Thyroid gland (tissue), 4 donors: ENCODE measurements around the gene ANKMY1. TPM values are rescaled to one million over a fixed set of nuclear protein-coding genes. Genes with fewer than 3 reads are reported as not detected.

Experiments used
- DNase-seq, 2 donors: peaks; one replicate each; pipeline ENCODE4 v3.0.0-alpha.2; 2019
- H3K27ac ChIP-seq, 3 donors: fragments of 200-600 bp; sonication (generic); 1 replicate in 2 of 3; 2 replicates in 1 of 3; pipeline ENCODE4 v1.5.1; 2016 to 2019; ENCODE audit warnings: mild to moderate bottlenecking in 1 of 3, moderate library complexity in 1 of 3
- H3K27me3 ChIP-seq: fragments of 200-600 bp; sonication (generic); one replicate; pipeline ENCODE4 v1.5.1; 2019
- H3K36me3 ChIP-seq, 2 donors: fragments of 200-600 bp; sonication (generic); one replicate each; pipeline ENCODE4 v1.5.1; 2016 to 2019
- H3K4me1 ChIP-seq, 2 donors: fragments of 200-600 bp; sonication (generic); one replicate each; pipeline ENCODE4 v1.5.1; 2017 to 2019
- H3K4me3 ChIP-seq, 3 donors: fragments of 200-600 bp; sonication (generic); replicated peaks in 1 of 3; 1 replicate in 2 of 3; 2 replicates in 1 of 3; pipeline ENCODE4 v1.5.1; 2016; ENCODE audit warnings: mild to moderate bottlenecking in 1 of 3
- H3K9me3 ChIP-seq: fragments of 200-600 bp; sonication (generic); one replicate; pipeline ENCODE4 v1.5.1; 2017
- POLR2A ChIP-seq, 2 donors: fragments of 450-650 bp; IDR thresholded peaks; one replicate each; pipeline ENCODE4 v1.6.1; 2017; ENCODE audit warnings: antibody characterized with exemption in 2 of 2, mild to moderate bottlenecking in 2 of 2, moderate library complexity in 1 of 2
- WGBS, 2 donors: methylation state at CpG; one replicate each; pipeline ENCODE4 v1.1.5; 2017; 5-methylcytosine and 5-hydroxymethylcytosine counted together
- intact Hi-C: fragments of 100-400 bp; cut with DNase I; formaldehyde crosslinking; loops from one replicate; pipeline ENCODE4 v1.15.1; 2023
- total RNA-seq, 4 donors: library from RNA; depleted of rRNA; stranded (reverse); fragments of >200 nt; gene quantifications; one replicate each; pipeline ENCODE4 v1.2.3, GENCODE V29; 2016
- TF ChIP-seq, protein P1 (sequence below), 6 experiments: fragments of 200-600 bp in 3 of 6; fragments of 450-650 bp in 3 of 6; sonication (generic) in 3 of 6; IDR thresholded peaks; one replicate each; pipeline ENCODE4 v1.5.1; 2016 to 2019; ENCODE audit warnings: antibody characterized with exemption in 6 of 6, mild to moderate bottlenecking in 2 of 6, inconsistent platforms in 1 of 6, moderate library complexity in 1 of 6

Gene ANKMY1
- total RNA-seq, 4 donors from 2014 or later = 17.4 to 24.7 (median 21.0) TPM

DNA sequence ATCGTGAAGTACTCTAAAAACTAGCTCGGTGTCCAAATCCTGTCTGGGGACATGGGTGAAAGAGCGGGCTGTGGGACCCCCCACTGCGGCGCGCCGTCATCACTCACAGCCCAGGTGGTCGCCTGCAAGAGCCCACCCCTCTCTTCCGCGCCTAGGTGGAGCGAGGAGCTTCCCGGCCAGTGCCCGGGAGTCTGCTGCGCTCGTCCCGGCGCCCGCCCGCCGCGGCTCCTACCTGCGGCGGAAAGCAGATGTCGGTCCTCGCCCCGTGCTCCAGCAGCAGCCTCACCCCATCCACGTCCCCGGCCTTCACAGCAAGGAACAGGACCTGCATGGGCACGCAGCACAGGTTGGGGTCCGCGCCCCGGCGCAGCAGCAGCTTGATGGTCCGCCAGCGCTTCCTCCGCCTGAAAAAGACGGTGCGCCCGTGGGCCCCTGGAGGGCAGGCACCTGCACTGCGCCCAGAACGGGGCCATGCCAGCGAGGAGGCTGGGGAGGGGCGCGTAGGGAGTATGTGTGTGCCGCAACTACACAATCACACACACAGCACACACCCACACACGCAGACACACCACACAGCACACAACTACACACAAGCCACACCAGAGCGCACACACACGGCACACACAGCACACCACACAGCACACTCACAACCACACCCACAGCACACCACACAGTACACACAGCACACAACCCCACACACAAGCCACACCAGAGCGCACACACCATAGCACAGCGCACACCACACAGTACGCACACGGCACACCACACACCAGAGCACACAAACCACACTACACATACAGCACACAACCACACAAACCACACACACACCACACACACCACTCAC lies 37.4 kb downstream of the ANKMY1 start:
- WGBS, 2 donors = 36 to 42% methylated on average over 22 to 24 of the region's 52 CpGs
- intact Hi-C loops = no loop called here
- Histone ChIP-seq H3K9me3 (no peaks in the 10 kb centered on the region), H3K4me3 (no peak overlapping the region), H3K27ac (no peak overlapping the region), H3K36me3 (peaks cover 4 to 11% of the 10 kb centered on the region in 2 donors), H3K4me1 (peaks cover 0 to 12% of the 10 kb centered on the region in 2 donors), H3K27me3 (no peaks in the 10 kb centered on the region)
- TF ChIP-seq POLR2A (IDR thresholded peaks at IDR 0.05) = no peak
- TF ChIP-seq, protein P1, sequence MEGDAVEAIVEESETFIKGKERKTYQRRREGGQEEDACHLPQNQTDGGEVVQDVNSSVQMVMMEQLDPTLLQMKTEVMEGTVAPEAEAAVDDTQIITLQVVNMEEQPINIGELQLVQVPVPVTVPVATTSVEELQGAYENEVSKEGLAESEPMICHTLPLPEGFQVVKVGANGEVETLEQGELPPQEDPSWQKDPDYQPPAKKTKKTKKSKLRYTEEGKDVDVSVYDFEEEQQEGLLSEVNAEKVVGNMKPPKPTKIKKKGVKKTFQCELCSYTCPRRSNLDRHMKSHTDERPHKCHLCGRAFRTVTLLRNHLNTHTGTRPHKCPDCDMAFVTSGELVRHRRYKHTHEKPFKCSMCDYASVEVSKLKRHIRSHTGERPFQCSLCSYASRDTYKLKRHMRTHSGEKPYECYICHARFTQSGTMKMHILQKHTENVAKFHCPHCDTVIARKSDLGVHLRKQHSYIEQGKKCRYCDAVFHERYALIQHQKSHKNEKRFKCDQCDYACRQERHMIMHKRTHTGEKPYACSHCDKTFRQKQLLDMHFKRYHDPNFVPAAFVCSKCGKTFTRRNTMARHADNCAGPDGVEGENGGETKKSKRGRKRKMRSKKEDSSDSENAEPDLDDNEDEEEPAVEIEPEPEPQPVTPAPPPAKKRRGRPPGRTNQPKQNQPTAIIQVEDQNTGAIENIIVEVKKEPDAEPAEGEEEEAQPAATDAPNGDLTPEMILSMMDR (IDR thresholded peaks at IDR 0.05) = no peak
- no peak for DNase-seq

DNA sequence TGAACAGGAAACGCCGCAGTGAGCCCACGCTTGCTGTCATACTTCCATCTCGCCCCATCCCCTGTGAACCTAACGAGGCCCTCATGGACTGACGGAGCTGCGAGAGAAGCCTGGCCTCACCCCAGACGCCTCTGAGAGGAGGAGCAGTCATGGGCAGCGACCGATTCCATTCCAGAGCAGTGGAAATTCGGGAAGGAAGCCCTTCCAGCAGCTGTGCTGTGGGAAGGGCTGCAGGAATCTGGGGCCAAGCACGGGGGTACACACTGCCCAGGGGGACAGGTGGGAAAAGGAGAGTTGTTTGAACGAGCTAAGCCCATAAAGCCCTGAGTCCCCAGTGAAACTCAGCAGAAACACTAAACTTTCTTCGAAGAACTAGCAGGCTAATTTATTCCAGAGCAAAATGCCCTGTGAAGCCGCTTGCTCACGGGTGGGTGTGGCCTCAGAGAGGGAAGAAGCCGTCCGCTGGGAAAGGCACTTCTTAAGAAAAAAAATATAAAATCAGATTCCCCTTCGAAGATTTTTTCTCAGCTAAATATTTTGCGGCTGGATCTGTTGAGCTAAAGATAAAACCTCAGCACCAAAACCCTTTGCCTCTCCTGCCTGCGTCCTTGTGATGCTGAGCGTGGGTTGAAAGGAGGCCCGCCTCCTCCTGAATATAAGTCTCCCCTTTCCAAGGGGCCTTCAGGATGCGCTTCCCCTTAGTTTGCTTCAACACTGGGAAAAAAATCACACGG lies 38.2 kb downstream of the ANKMY1 start:
- H3K4me1 ChIP-seq = peaks cover 0 to 12% of the 10 kb centered on the region in 2 donors
- no peaks in the 10 kb centered on the region for H3K27me3 ChIP-seq
- WGBS, 2 donors = 34 to 39% methylated on average over 25 of the region's 25 CpGs
- H3K27ac ChIP-seq = no peak overlapping the region
- H3K4me3 ChIP-seq = no peak overlapping the region
- TF ChIP-seq POLR2A (IDR thresholded peaks at IDR 0.05) = no peak
- TF ChIP-seq, protein P1 (IDR thresholded peaks at IDR 0.05) = no peak
- DNase-seq = peak in 1 of 2 donors; percentile 25
- intact Hi-C loops = no loop called here
- no peaks in the 10 kb centered on the region for H3K9me3 ChIP-seq
- peaks cover 4 to 11% of the 10 kb centered on the region in 2 donors for H3K36me3 ChIP-seq

DNA sequence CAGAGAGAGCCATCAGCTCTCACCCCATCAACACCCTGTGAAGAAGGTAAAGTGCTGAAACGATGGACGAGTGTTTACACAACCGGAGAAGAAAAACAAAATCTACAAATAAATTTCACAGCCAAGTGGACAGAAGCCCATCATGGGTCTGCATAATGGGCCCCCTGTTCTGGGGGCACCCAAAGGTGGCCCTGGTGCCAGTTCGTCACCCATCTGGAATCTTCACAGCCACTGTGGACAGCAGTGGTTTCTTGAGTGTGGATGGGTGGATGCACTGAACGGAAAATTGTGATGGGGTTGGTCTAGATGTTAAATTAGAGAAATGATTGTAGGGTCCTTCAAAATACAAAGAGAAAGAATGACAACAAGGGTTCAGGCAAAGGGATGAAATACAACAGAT lies 38.8 kb downstream of the ANKMY1 start:
- H3K27me3 ChIP-seq = no peaks in the 10 kb centered on the region
- no peaks in the 10 kb centered on the region for H3K9me3 ChIP-seq
- no peak overlapping the region for H3K27ac ChIP-seq
- TF ChIP-seq POLR2A (IDR thresholded peaks at IDR 0.05) = no peak
- TF ChIP-seq, protein P1 (IDR thresholded peaks at IDR 0.05) = no peak
- 85 to 87% methylated on average over 5 of the region's 5 CpGs for WGBS, 2 donors
- DNase-seq = no peak
- intact Hi-C loops = no loop called here
- no peak overlapping the region for H3K4me3 ChIP-seq
- H3K4me1 ChIP-seq = peaks cover 0 to 12% of the 10 kb centered on the region in 2 donors
- peaks cover 4 to 9% of the 10 kb centered on the region in 2 donors for H3K36me3 ChIP-seq

- no peaks in the 10 kb centered on the region for H3K27me3 ChIP-seq
- H3K9me3 ChIP-seq = no peaks in the 10 kb centered on the region
- H3K4me1 ChIP-seq = peaks cover 0 to 12% of the 10 kb centered on the region in 2 donors
- intact Hi-C loops = no loop called here
- 95 to 100% methylated on average over 4 of the region's 4 CpGs for WGBS, 2 donors
- no peak overlapping the region for H3K27ac ChIP-seq
- no peak for TF ChIP-seq POLR2A (IDR thresholded peaks at IDR 0.05)
- TF ChIP-seq, protein P1 (IDR thresholded peaks at IDR 0.05) = no peak
- H3K4me3 ChIP-seq = no peak overlapping the region
- no peaks in the 10 kb centered on the region for H3K36me3 ChIP-seq
- DNase-seq = no peak
These were observed 40.4 kb downstream of the ANKMY1 start for GRCh38 chr2:240517342-240517741.

DNA sequence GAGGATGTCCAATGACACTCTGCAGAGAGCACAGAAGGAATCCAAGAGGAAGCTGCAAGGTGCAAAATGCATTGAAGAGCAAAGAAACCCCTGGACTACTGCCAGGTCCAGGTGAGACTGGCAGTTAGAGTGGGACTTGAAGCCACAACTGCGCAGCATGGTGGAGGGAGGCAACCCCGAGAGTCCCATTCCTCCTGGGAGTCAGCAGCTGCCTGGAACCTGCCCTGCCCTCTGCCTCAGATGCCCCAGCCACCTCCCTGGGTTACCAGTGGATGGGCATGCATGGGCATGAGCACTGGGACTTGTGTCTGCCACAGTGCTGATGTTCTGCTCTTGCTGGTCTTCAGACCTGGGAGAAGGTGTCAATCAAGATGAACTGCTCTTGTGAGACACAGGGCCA lies 43.2 kb downstream of the ANKMY1 start:
- intact Hi-C loops = no loop called here
- H3K36me3 ChIP-seq = peaks cover 0 to 4% of the 10 kb centered on the region in 2 donors
- no peaks in the 10 kb centered on the region for H3K27me3 ChIP-seq
- H3K4me3 ChIP-seq = no peak overlapping the region
- no peak overlapping the region for H3K27ac ChIP-seq
- H3K4me1 ChIP-seq = peaks cover 0 to 5% of the 10 kb centered on the region in 2 donors
- no peak for DNase-seq
- TF ChIP-seq, protein P1 (IDR thresholded peaks at IDR 0.05) = no peak
- TF ChIP-seq POLR2A (IDR thresholded peaks at IDR 0.05) = no peak
- 86 to 90% methylated on average over 2 of the region's 2 CpGs for WGBS, 2 donors
- no peaks in the 10 kb centered on the region for H3K9me3 ChIP-seq
